HepG2 (cell line): ENCODE data around the gene GMEB2. TPM values are rescaled to one million over a fixed set of nuclear protein-coding genes. Genes with fewer than 3 reads are reported as not detected.

ENCODE experiments used
- BATF2 ChIP-seq: sonication (generic); formaldehyde crosslinking; IDR thresholded peaks from 2 replicates; pipeline ENCODE4 v1.8.0; 2022; ENCODE audit warnings: mild to moderate bottlenecking, missing genetic modification reagents, moderate library complexity
- CHCHD3 ChIP-seq: sonication (generic); formaldehyde crosslinking; IDR thresholded peaks from 2 replicates; pipeline ENCODE4 v1.8.0; 2022; ENCODE audit warnings: mild to moderate bottlenecking, missing genetic modification reagents, moderate library complexity
- GTF2F1 ChIP-seq: fragments of 150-350 bp; IDR thresholded peaks from 2 replicates; pipeline ENCODE4 v1.6.1; 2014; ENCODE audit warnings: low read length
- GTF3A ChIP-seq: sonication (generic); formaldehyde crosslinking; conservative IDR thresholded peaks from 2 replicates; pipeline ENCODE4 v1.4.0; 2020; ENCODE audit warnings: mild to moderate bottlenecking, missing genetic modification reagents
- HCFC1 ChIP-seq: fragments of 150-350 bp; IDR thresholded peaks from 2 replicates; pipeline ENCODE4 v1.6.1; 2014; ENCODE audit warnings: low read depth, low read length
- HMG20B ChIP-seq: conservative IDR thresholded peaks from 2 replicates; pipeline ENCODE4 v1.6.1; 2016; ENCODE audit warnings: missing genetic modification reagents, missing compliant biosample characterization
- HNRNPK ChIP-seq: fragments of 200-400 bp; formaldehyde crosslinking; IDR thresholded peaks from 2 replicates; pipeline ENCODE4 v1.6.1; 2018; ENCODE audit warnings: low read length, low read depth, moderate library complexity, mild to moderate bottlenecking; ENCODE audit not compliant: poor library complexity, severe bottlenecking
- KLF6 ChIP-seq: IDR thresholded peaks from 2 replicates; pipeline ENCODE4 v1.8.0; 2016; ENCODE audit warnings: missing biosample characterization, missing genetic modification reagents
- NFKBIZ ChIP-seq: IDR thresholded peaks from 2 replicates; pipeline ENCODE4 v1.6.1; 2018; ENCODE audit warnings: missing genetic modification reagents, missing compliant biosample characterization
- TRIM24 ChIP-seq: sonication (generic); formaldehyde crosslinking; IDR thresholded peaks from 2 replicates; pipeline ENCODE4 v1.8.0; 2022; ENCODE audit warnings: mild to moderate bottlenecking, missing genetic modification reagents
- ZBTB21 ChIP-seq: sonication (generic); formaldehyde crosslinking; IDR thresholded peaks from 2 replicates; pipeline ENCODE4 v1.4.0; 2020; ENCODE audit warnings: missing genetic modification reagents
- ZFP1 ChIP-seq: IDR thresholded peaks from 2 replicates; pipeline ENCODE4 v1.6.1; 2016
- ZNF260 ChIP-seq: sonication (generic); formaldehyde crosslinking; IDR thresholded peaks from 2 replicates; pipeline ENCODE4 v1.4.0; 2020; ENCODE audit warnings: missing genetic modification reagents, low read depth, mild to moderate bottlenecking, borderline replicate concordance
- ZNF329 ChIP-seq: sonication (generic); formaldehyde crosslinking; IDR thresholded peaks from 2 replicates; pipeline ENCODE4 v1.9.0; 2021; ENCODE audit warnings: low read depth, mild to moderate bottlenecking, missing genetic modification reagents
- ZNF512B ChIP-seq: sonication (generic); formaldehyde crosslinking; IDR thresholded peaks from 2 replicates; pipeline ENCODE4 v1.5.1; 2020; ENCODE audit warnings: missing genetic modification reagents, mild to moderate bottlenecking, borderline replicate concordance
- ZNF747 ChIP-seq: sonication (generic); formaldehyde crosslinking; IDR thresholded peaks from 2 replicates; pipeline ENCODE4 v1.8.1; 2023; ENCODE audit warnings: missing genetic modification reagents, mild to moderate bottlenecking, borderline replicate concordance
- polyA plus RNA-seq, 8 experiments: library from polyadenylated mRNA; depleted of rRNA in 3 of 8; stranded (reverse) in 7 of 8; unstranded in 1 of 8; fragments of >200 nt; fragmentation: Illumina TruSeq in 4 of 8; extraction: Trizol in 4 of 8; gene quantifications; 2 replicates each; pipeline versions ENCODE4 v1.2.1 to v1.2.3, GENCODE V29; 2011 to 2016; ENCODE audit warnings: low read depth in 4 of 8, missing spikeins in 1 of 8, mixed read lengths in 1 of 8; ENCODE audit not compliant: insufficient read depth in 1 of 8
- total RNA-seq, 5 experiments: library from RNA; depleted of rRNA; stranded (reverse); fragments of >200 nt; fragmentation: Illumina TruSeq; extraction: Trizol; gene quantifications; 2 replicates each; pipeline ENCODE4 v1.2.3, GENCODE V29; 2016; ENCODE audit warnings: low read depth in 1 of 5
- TF ChIP-seq, protein P1 (sequence below), 2 experiments: sonication (generic) in 1 of 2; formaldehyde crosslinking in 1 of 2; IDR thresholded peaks; 2 replicates each; pipeline versions ENCODE4 v1.6.1 to v1.9.0; 2014 to 2022; ENCODE audit warnings: antibody characterized with exemption in 1 of 2, borderline replicate concordance in 1 of 2, inconsistent platforms in 1 of 2, low read depth in 1 of 2, missing genetic modification reagents in 1 of 2
- TF ChIP-seq, protein P2 (sequence below): sonication (generic); formaldehyde crosslinking; IDR thresholded peaks from 2 replicates; pipeline ENCODE4 v1.5.1; 2020; ENCODE audit warnings: mild to moderate bottlenecking, moderate library complexity, missing genetic modification reagents

Gene GMEB2
- total and polyA plus RNA-seq, 2 of the 13 experiments (the other 11 are each of a cell fraction or from before 2014, with no cell fraction given), result 10.6 to 12.4 TPM

GRCh38 chr20:63627129-63627750 is 339 bp upstream of the GMEB2 start (continued):
- TF ChIP-seq ZNF260 (CRISPR knock-in tag), result no peak; the same call in 1 of the 2 replicates
- TF ChIP-seq BATF2 (CRISPR knock-in tag), result peak; percentile 94; the same call in 1 of the 2 replicates
- peak; percentile 51; the same call in 1 of the 2 replicates for TF ChIP-seq NFKBIZ (CRISPR knock-in tag)
- TF ChIP-seq ZFP1 (CRISPR knock-in tag), result no peak
- TF ChIP-seq ZBTB21, result no peak
- no peak for TF ChIP-seq ZNF512B (CRISPR knock-in tag)
- TF ChIP-seq, protein P1, sequence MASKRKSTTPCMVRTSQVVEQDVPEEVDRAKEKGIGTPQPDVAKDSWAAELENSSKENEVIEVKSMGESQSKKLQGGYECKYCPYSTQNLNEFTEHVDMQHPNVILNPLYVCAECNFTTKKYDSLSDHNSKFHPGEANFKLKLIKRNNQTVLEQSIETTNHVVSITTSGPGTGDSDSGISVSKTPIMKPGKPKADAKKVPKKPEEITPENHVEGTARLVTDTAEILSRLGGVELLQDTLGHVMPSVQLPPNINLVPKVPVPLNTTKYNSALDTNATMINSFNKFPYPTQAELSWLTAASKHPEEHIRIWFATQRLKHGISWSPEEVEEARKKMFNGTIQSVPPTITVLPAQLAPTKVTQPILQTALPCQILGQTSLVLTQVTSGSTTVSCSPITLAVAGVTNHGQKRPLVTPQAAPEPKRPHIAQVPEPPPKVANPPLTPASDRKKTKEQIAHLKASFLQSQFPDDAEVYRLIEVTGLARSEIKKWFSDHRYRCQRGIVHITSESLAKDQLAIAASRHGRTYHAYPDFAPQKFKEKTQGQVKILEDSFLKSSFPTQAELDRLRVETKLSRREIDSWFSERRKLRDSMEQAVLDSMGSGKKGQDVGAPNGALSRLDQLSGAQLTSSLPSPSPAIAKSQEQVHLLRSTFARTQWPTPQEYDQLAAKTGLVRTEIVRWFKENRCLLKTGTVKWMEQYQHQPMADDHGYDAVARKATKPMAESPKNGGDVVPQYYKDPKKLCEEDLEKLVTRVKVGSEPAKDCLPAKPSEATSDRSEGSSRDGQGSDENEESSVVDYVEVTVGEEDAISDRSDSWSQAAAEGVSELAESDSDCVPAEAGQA (IDR thresholded peaks at IDR 0.05; ENCODE audit: low read depth), result no peak; the same call in 1 of the 2 replicates
- TF ChIP-seq, protein P1 (CRISPR knock-in tag; IDR thresholded peaks at IDR 0.05; ENCODE audit: borderline replicate concordance), result 0 out of 2 replicates have a peak, but pooled peaks have one; percentile 69
- no peak for TF ChIP-seq TRIM24 (CRISPR knock-in tag)
- TF ChIP-seq HNRNPK, result peak; percentile 27
- 0 out of 2 replicates have a peak, but pooled peaks have one; percentile 75 for TF ChIP-seq GTF3A (CRISPR knock-in tag)
- TF ChIP-seq HMG20B (CRISPR knock-in tag), result 0 out of 2 replicates have a peak, but pooled peaks have one; percentile 29
- TF ChIP-seq HCFC1, result peak; percentile 59; the same call in 1 of the 2 replicates
- peak; percentile 96 for TF ChIP-seq KLF6 (CRISPR knock-in tag)
- no peak for TF ChIP-seq GTF2F1
- TF ChIP-seq, protein P2, sequence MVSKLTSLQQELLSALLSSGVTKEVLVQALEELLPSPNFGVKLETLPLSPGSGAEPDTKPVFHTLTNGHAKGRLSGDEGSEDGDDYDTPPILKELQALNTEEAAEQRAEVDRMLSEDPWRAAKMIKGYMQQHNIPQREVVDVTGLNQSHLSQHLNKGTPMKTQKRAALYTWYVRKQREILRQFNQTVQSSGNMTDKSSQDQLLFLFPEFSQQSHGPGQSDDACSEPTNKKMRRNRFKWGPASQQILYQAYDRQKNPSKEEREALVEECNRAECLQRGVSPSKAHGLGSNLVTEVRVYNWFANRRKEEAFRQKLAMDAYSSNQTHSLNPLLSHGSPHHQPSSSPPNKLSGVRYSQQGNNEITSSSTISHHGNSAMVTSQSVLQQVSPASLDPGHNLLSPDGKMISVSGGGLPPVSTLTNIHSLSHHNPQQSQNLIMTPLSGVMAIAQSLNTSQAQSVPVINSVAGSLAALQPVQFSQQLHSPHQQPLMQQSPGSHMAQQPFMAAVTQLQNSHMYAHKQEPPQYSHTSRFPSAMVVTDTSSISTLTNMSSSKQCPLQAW (CRISPR knock-in tag), result peak; percentile 84
- 0 out of 2 replicates have a peak, but pooled peaks have one; percentile 76 for TF ChIP-seq ZNF329
- peak; percentile 96 for TF ChIP-seq ZNF747 (CRISPR knock-in tag)
- 0 out of 2 replicates have a peak, but pooled peaks have one; percentile 60 for TF ChIP-seq CHCHD3 (CRISPR knock-in tag)
